Activated CD4-positive, alpha-beta T cell treated with anti-CD3 and anti-CD28 coated beads, Interleukin-2, amount 10 ng/mL, durations not matched to agents 7 days and 5 days (primary cell): Measurements from ENCODE around the gene BTN2A1. TPM values are rescaled to one million over a fixed set of nuclear protein-coding genes. Genes with fewer than 3 reads are reported as not detected.
A peak's percentile ranks its signal among the peaks of the same experiment; 100 is the strongest.

Experiments
- CTCF ChIA-PET: fragments of 350-600 bp; sonication (Branson Sonifier 250); formaldehyde crosslinking; loops from one replicate; lab custom pipeline; 2021; ENCODE audit warnings: antibody characterized with exemption; lab: Charles Lee
- POLR2A ChIA-PET: fragments of 350-600 bp; sonication (Branson Sonifier 250); formaldehyde crosslinking; loops from one replicate; lab custom pipeline; 2021; ENCODE audit warnings: antibody characterized with exemption; lab: Charles Lee
- DNase-seq: peaks from one replicate; pipeline ENCODE4 v3.0.0-alpha.2; 2020
- H3K27ac Mint-ChIP-seq: one replicate; pipeline ENCODE4 v1.8.0; 2021; ENCODE audit warnings: mild to moderate bottlenecking, moderate library complexity, mixed read lengths
- H3K27me3 Mint-ChIP-seq: one replicate; pipeline ENCODE4 v1.8.0; 2021; ENCODE audit warnings: mixed read lengths
- H3K36me3 Mint-ChIP-seq: one replicate; pipeline ENCODE4 v1.8.0; 2021; ENCODE audit warnings: low read depth, mixed read lengths
- H3K4me1 Mint-ChIP-seq: one replicate; pipeline ENCODE4 v1.8.0; 2021; ENCODE audit warnings: mixed read lengths
- H3K4me3 Mint-ChIP-seq: one replicate; pipeline ENCODE4 v1.8.0; 2021; ENCODE audit warnings: mild to moderate bottlenecking, moderate library complexity, mixed read lengths
- H3K9me3 Mint-ChIP-seq: one replicate; pipeline ENCODE4 v1.8.0; 2021; ENCODE audit warnings: mixed read lengths
- total RNA-seq, 2 experiments: library from RNA; stranded (reverse); gene quantifications; one replicate each; pipeline ENCODE4 v1.2.3, GENCODE V29; 2021

Gene BTN2A1
- total RNA-seq, 2 experiments from 2014 or later: 33.7 to 34.3 TPM

DNA sequence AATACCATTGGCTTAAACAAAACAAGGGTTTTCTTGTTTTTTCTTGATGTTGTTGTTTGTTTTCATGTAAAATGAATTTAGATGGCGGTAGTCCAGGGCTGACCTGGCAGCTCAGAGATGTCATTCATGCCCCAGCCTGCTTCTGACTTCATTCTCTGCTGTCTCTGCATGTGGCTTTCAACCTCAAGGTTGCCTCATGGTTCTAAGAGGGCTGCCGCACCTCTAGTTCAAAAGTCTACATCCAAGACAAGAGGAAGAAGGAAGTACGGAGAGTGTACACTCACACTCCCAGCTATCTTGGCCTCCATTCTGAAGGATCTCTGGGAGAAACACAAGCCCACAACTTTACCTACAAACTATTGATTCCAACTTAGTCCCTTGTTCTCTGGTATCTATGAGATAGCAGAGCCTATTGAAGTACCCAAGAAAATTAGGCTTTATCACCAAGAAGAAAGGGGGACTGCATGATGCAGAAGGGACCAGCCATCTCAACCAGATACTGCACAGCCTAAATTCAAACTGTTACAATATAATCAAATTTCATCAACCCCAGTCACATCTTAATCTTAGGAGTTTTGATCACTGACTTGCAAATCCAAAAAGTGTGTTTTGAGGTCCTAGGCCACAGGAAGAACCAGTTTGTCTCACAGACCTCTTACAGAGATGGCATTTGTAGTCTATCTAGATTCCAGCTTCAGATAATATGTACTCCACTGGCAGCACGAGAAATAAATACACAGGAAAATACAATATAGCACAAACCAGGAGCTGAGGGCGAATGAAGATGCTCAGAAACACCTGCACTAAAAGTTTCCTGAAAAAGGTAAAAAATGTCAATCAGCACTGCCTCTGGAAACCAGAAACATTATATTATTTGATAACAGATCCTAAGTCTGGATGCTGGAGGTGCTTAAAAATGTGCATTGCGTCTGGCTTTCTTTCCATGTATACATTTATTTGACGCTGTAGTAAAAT, 18.3 kb upstream of the BTN2A1 start:
- H3K4me1 Mint-ChIP-seq: peaks cover 42% of the 10 kb centered on the region
- H3K9me3 Mint-ChIP-seq: peaks cover 3% of the 10 kb centered on the region
- ChIA-PET POLR2A (no interaction called here), CTCF (no interaction called here)
- H3K36me3 Mint-ChIP-seq: peaks cover 7% of the 10 kb centered on the region
- H3K27ac Mint-ChIP-seq: peak overlapping the region; percentile 97
- no peaks in the 10 kb centered on the region for H3K27me3 Mint-ChIP-seq
- peak; percentile 18 for DNase-seq
- peak overlapping the region; percentile 88 for H3K4me3 Mint-ChIP-seq

DNA sequence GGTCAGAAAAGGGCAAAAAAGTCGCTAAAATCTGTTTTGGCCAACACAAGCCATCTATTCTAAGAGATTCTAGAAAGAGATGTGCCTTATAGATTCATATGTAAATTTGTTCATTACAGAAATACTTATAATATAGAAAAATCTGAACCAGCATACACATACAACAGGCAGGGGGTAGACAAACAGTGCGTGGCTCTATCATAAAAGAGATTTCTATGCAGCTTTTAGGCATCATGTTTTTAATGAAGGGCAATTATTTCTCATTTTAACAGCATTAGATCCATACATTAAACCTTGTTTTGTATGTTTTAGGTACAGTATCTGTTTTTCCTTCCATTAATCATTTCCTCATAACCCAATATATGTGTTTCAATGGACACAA, 16.8 kb upstream of the BTN2A1 start:
- no peaks in the 10 kb centered on the region for H3K9me3 Mint-ChIP-seq
- ChIA-PET CTCF (interaction anchor here (0.9 kb wide), 1 partner anchor 13 kb away, joined by 4 read pairs; no protein-coding TSS in a partner anchor), POLR2A (no interaction called here)

DNA sequence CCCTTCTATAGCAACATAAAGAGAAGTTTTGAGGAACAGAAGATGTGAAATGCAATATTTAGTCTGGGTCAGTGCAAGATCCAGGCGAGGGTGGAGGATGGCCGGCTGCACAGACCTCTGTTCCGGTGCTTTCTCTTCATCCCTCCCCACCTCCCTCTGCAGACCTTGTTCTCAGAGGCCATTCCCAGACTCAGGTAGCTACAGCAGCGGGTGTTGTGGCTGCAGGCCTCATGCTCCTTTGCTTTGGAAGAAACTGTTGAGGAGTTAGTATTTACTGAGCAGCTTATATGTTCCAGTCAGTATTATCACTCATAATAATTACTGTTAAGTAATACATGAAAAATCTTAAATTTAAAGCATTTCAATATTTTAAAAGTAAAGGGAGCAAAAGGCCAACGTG, 15.8 kb upstream of the BTN2A1 start:
- Mint-ChIP-seq H3K9me3 (no peaks in the 10 kb centered on the region), H3K4me3 (peak overlapping the region; percentile 88), H3K4me1 (peaks cover 66% of the 10 kb centered on the region), H3K36me3 (peaks cover 28% of the 10 kb centered on the region), H3K27me3 (no peaks in the 10 kb centered on the region), H3K27ac (peak overlapping the region; percentile 73)
- CTCF ChIA-PET: interaction anchor here (0.7 kb wide), 1 partner anchor 11 kb away, joined by 7 read pairs; no protein-coding TSS in a partner anchor
- POLR2A ChIA-PET: no interaction called here
- no peak for DNase-seq

More for the DNA sequence above, 16.8 kb upstream of the BTN2A1 start:
- Mint-ChIP-seq H3K4me3 (peak overlapping the region; percentile 88), H3K36me3 (peaks cover 21% of the 10 kb centered on the region), H3K27me3 (no peaks in the 10 kb centered on the region), H3K4me1 (peaks cover 57% of the 10 kb centered on the region), H3K27ac (peak overlapping the region; percentile 97)
- DNase-seq: no peak

DNA sequence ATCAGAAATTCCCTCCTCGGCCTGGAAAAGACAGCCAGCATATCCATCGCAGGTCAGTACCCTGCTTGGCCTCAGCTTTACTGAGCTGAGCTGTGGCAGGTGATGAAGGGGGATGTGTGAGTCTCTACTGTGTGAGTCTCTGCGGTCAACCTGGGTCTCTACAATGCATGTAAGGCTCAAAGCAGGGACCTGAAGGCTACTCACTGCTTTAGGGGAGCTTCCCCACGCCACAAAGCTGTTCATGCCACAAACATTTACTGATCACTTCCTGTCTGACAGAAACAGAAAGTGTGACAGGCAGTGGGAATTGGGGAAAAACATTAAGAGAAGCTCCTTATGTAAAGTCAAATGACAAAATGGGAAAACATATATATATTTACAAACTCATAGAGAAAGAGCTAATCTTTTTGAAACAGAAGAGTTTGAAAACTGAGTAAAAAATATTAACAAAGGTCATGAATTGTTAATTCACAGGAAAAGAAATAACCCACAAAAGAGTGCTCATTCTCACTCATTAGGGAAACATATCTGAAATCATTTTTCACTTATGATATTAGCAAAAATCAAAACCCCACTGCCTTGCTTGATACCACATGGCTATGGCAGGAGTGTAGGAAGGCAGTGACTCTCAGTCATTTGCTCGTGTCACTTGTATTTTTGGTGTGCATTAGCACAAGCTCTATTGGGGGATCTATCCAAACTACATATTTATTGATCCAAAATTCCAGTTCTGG, 11.7 kb upstream of the BTN2A1 start:
- CTCF ChIA-PET: interaction anchor here (0.8 to 1.5 kb wide), 5 partner anchors 9 to 150 kb away, joined by 3 to 4 read pairs (median 3); no protein-coding TSS in a partner anchor
- Mint-ChIP-seq H3K4me1 (peaks cover 52% of the 10 kb centered on the region), H3K36me3 (peaks cover 59% of the 10 kb centered on the region), H3K27ac (peak overlapping the region; percentile 74), H3K4me3 (no peak overlapping the region), H3K27me3 (no peaks in the 10 kb centered on the region), H3K9me3 (no peaks in the 10 kb centered on the region)
- POLR2A ChIA-PET: interaction anchor here (0.6 kb wide), 1 partner anchor 61 kb away, joined by 6 read pairs; no protein-coding TSS in a partner anchor
- DNase-seq: peak; percentile 24

GRCh38 chr6:26447257-26447656, 10.5 kb upstream of the BTN2A1 start:
- Mint-ChIP-seq H3K27ac (no peak overlapping the region), H3K4me3 (no peak overlapping the region), H3K36me3 (peaks cover 66% of the 10 kb centered on the region), H3K27me3 (no peaks in the 10 kb centered on the region), H3K4me1 (peaks cover 47% of the 10 kb centered on the region), H3K9me3 (no peaks in the 10 kb centered on the region)
- no peak for DNase-seq
- POLR2A ChIA-PET: no interaction called here
- CTCF ChIA-PET: interaction anchor here (1.5 kb wide), 1 partner anchor 20 kb away, joined by 4 read pairs; no protein-coding TSS in a partner anchor

GRCh38 chr6:26450240-26450639, 7.5 kb upstream of the BTN2A1 start:
- no peaks in the 10 kb centered on the region for H3K9me3 Mint-ChIP-seq
- H3K4me1 Mint-ChIP-seq: peaks cover 21% of the 10 kb centered on the region
- no peak overlapping the region for H3K4me3 Mint-ChIP-seq
- H3K36me3 Mint-ChIP-seq: peaks cover 55% of the 10 kb centered on the region
- no peaks in the 10 kb centered on the region for H3K27me3 Mint-ChIP-seq
- CTCF ChIA-PET: interaction anchor here (1.3 kb wide), 1 partner anchor 14 kb away, joined by 3 read pairs; no protein-coding TSS in a partner anchor
- no peak for DNase-seq
- H3K27ac Mint-ChIP-seq: peak overlapping the region; percentile 46
- POLR2A ChIA-PET: no interaction called here

DNA sequence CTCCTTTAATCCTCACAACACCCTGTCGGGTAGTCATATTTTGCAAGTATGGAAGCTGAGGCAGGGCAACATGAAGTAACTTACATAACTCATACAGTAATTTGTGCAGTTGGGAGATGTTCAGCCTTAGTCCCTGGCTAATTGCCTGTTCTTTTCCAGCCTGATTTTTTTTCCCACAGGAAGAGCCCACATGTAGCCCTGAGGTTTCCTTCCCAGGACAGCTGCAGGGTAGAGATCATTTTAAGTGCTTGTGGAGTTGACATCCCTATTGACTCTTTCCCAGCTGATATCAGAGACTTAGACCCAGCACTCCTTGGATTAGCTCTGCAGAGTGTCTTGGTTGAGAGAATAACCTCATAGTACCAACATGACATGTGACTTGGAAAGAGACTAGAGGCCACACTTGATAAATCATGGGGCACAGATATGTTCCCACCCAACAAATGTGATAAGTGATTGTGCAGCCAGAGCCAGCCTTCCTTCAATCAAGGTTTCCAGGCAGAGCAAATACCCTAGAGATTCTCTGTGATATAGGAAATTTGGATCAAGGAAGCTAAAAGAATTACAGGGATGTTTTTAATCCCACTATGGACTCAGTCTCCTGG, 5.0 kb upstream of the BTN2A1 start:
- POLR2A ChIA-PET: no interaction called here
- no peak for DNase-seq
- Mint-ChIP-seq H3K9me3 (no peaks in the 10 kb centered on the region), H3K27ac (no peak overlapping the region), H3K36me3 (peaks cover 40% of the 10 kb centered on the region), H3K4me1 (peaks cover 18% of the 10 kb centered on the region), H3K4me3 (no peak overlapping the region), H3K27me3 (no peaks in the 10 kb centered on the region)
- CTCF ChIA-PET: interaction anchor here (0.7 to 2.0 kb wide), 3 partner anchors 10 to 65 kb away, joined by 3 to 7 read pairs (median 7); no protein-coding TSS in a partner anchor

DNA sequence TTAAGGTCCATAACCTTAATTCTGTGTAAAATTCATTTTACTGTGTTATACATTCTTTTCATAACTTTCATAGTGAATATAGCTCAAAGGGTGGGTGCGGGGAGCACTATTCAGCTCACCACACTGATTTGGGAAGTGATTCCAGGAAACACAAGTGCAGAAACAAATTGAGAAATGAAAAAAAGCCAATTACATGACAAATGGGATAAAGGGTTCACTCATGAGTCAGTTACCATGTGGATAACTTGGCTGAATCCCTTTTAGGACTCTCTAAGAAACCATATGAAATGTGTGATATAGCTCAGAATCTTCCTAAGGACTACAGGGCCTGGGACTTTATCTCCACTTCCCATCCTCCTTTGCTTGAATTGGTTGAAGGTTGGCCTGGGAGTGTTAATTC, 3.1 kb upstream of the BTN2A1 start:
- ChIA-PET POLR2A (interaction anchor here (0.6 kb wide), 1 partner anchor 350 kb away, joined by 7 read pairs; no protein-coding TSS in a partner anchor), CTCF (interaction anchor here (0.9 to 1.8 kb wide), 4 partner anchors 10 to 26 kb away, joined by 3 to 8 read pairs (median 4); partner anchors contain the start of gene BTN3A3)
- Mint-ChIP-seq H3K9me3 (no peaks in the 10 kb centered on the region), H3K27me3 (no peaks in the 10 kb centered on the region), H3K36me3 (peaks cover 37% of the 10 kb centered on the region), H3K27ac (no peak overlapping the region), H3K4me3 (no peak overlapping the region), H3K4me1 (peaks cover 26% of the 10 kb centered on the region)
- no peak for DNase-seq

GRCh38 chr6:26455357-26455970, 2.3 kb upstream of the BTN2A1 start:
- POLR2A ChIA-PET: no interaction called here
- Mint-ChIP-seq H3K27ac (no peak overlapping the region), H3K36me3 (peaks cover 37% of the 10 kb centered on the region), H3K4me1 (peaks cover 34% of the 10 kb centered on the region), H3K4me3 (no peak overlapping the region), H3K27me3 (no peaks in the 10 kb centered on the region), H3K9me3 (no peaks in the 10 kb centered on the region)
- DNase-seq: no peak
- CTCF ChIA-PET: interaction anchor here (0.5 to 1.8 kb wide), 3 partner anchors 9 to 81 kb away, joined by 3 to 8 read pairs (median 3); no protein-coding TSS in a partner anchor

- CTCF ChIA-PET: interaction anchor here (1.0 kb wide), 1 partner anchor 16 kb away, joined by 3 read pairs; no protein-coding TSS in a partner anchor
- POLR2A ChIA-PET: interaction anchor here (0.6 kb wide), 1 partner anchor 676 kb away, joined by 9 read pairs; no protein-coding TSS in a partner anchor
- H3K4me1 Mint-ChIP-seq: peaks cover 47% of the 10 kb centered on the region
- H3K9me3 Mint-ChIP-seq: no peaks in the 10 kb centered on the region
- H3K27ac Mint-ChIP-seq: peak overlapping the region; percentile 97
- peak overlapping the region; percentile 99 for H3K4me3 Mint-ChIP-seq
- H3K27me3 Mint-ChIP-seq: no peaks in the 10 kb centered on the region
- no peak for DNase-seq
- H3K36me3 Mint-ChIP-seq: peaks cover 43% of the 10 kb centered on the region
These were observed 420 bp upstream of the BTN2A1 start for GRCh38 chr6:26457264-26457805.

DNA sequence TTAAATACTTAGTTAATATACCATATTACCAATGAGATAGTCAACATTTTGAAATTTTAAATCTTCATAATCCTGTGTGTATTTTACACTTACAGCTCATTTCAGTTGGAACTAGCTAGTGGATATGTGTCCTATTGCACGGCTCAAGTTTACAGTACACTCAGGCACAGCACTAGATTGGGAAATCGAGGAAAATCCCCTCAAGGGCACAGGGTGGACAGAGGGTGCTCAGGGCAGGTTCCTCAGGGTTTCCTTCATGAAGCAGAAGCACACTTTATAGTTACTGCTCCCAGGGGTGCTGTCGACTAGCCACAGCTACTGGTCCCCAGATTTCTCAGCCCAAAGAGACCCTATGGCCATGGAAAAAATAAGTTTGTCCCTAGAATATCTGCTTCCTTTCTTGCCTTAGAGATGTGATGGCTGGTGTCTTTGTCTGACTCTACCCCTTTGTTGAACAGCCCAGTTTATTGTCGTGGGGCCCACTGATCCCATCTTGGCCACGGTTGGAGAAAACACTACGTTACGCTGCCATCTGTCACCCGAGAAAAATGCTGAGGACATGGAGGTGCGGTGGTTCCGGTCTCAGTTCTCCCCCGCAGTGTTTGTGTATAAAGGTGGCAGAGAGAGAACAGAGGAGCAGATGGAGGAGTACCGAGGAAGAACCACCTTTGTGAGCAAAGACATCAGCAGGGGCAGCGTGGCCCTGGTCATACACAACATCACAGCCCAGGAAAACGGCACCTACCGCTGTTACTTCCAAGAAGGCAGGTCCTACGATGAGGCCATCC, 1.5 kb downstream of the BTN2A1 start:
- Mint-ChIP-seq H3K9me3 (no peaks in the 10 kb centered on the region), H3K36me3 (peaks cover 62% of the 10 kb centered on the region), H3K27me3 (no peaks in the 10 kb centered on the region), H3K4me3 (peak overlapping the region; percentile 62), H3K4me1 (peaks cover 63% of the 10 kb centered on the region), H3K27ac (peak overlapping the region; percentile 54)
- DNase-seq: no peak
- ChIA-PET POLR2A (no interaction called here), CTCF (no interaction called here)
